NCI-H1048 (cell line): ENCODE data around the gene KCNK7.

Source experiments
- DNase-seq: peaks from one replicate; lab custom pipeline; 2025; lab: John Stamatoyannopoulos, UW

KCNK7 gene

GRCh38 chr11:65611028-65611757 lies 15.6 kb upstream of the KCNK7 start:
- no peak for DNase-seq

- no peak for DNase-seq
These were observed 14.8 kb upstream of the KCNK7 start for GRCh38 chr11:65610404-65610803.

- no peak for DNase-seq
These were observed 14.1 kb upstream of the KCNK7 start for GRCh38 chr11:65609665-65610064.

- DNase-seq = no peak
These were observed 13.6 kb upstream of the KCNK7 start for GRCh38 chr11:65609229-65609628.

- no peak for DNase-seq
These were observed 12.2 kb upstream of the KCNK7 start for GRCh38 chr11:65607614-65608426.

GRCh38 chr11:65606876-65607613 lies 11.4 kb upstream of the KCNK7 start:
- peak; percentile 99 for DNase-seq

- DNase-seq = no peak
These were observed 8.7 kb upstream of the KCNK7 start for GRCh38 chr11:65604258-65604657.

GRCh38 chr11:65599955-65600246 lies 4.3 kb upstream of the KCNK7 start:
- no peak for DNase-seq

- DNase-seq = no peak
These were observed 3.8 kb upstream of the KCNK7 start for GRCh38 chr11:65599216-65599954.

GRCh38 chr11:65598258-65598699 lies 2.7 kb upstream of the KCNK7 start:
- DNase-seq = no peak

- no peak for DNase-seq
These were observed 920 bp upstream of the KCNK7 start for GRCh38 chr11:65596520-65596919.

GRCh38 chr11:65595131-65595530 lies 469 bp downstream of the KCNK7 start:
- no peak for DNase-seq

- DNase-seq = no peak
These were observed 1.8 kb downstream of the KCNK7 start for GRCh38 chr11:65593518-65594414.

GRCh38 chr11:65592858-65593517 lies 2.6 kb downstream of the KCNK7 start:
- no peak for DNase-seq

- DNase-seq = no peak
These were observed 3.4 kb downstream of the KCNK7 start for GRCh38 chr11:65591939-65592857.

- no peak for DNase-seq
These were observed 5.3 kb downstream of the KCNK7 start for GRCh38 chr11:65590240-65590738.

- DNase-seq = no peak
These were observed 6.0 kb downstream of the KCNK7 start for GRCh38 chr11:65589444-65590239.
